GM19438 (cell line): ENCODE results near the gene HIC1.

Source experiments
- ATAC-seq: cut with Tn5 transposase; IDR thresholded peaks from one replicate; pipeline ENCODE4 v1.9.1; 2021; ENCODE audit warnings: low read depth; ENCODE audit not compliant: unreplicated experiment

HIC1 gene

DNA sequence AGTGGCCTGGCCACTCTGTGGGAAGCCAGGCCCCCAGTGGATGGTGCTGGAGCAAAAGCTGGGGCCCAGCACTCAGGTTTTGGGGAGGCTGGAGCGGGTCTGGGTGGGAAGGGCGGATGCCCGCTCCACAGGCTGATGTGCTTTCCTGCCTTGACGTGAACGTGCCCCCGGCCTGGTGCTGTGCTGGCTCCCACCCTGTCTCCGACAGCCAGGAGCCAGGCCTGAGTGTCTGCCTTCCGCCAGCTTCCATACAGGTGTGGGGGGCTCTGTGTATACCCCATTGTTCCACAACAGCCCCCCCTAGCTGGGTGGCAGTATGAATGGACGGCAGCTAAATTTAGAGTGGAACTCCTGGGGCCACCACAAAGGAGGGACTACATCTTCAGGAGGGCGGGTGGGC lies 20.0 kb downstream of the HIC1 start:
- no peak for ATAC-seq

DNA sequence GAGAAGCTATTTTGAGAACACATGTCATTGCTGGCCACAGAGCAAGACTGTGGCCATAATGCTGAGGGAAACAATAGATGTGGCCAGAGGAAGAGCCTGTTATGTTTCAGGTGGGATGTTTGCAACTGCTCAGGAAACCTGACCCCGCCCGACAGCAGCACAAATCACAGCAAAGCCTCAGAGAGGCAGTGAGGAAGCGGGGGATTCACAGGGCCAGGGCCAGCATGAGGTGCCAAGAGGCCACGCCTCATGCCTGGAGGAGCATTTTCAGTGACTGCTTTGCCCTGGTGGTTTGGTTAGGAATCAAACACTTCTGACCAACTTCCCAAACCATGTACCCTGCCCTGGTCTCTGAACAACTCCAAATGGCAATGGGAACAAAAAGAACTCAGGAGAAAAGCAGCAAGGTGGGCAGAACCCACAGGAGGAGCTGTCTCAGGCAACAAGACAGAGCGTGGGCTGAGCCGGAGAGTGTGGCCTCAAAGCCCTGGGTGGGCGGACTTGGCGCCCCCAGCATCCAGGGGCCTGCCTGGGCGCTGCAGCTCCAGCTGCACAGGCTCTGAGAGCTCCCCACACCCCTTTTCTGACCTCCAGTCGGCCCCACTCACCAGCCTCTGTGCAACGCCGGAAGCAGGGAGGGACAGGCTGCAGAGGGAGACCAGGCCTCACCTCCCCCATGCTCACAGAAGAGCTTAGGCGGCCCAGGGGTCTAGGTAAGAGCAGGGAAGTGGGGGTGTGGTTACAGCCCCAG lies 20.6 kb downstream of the HIC1 start:
- no peak for ATAC-seq

DNA sequence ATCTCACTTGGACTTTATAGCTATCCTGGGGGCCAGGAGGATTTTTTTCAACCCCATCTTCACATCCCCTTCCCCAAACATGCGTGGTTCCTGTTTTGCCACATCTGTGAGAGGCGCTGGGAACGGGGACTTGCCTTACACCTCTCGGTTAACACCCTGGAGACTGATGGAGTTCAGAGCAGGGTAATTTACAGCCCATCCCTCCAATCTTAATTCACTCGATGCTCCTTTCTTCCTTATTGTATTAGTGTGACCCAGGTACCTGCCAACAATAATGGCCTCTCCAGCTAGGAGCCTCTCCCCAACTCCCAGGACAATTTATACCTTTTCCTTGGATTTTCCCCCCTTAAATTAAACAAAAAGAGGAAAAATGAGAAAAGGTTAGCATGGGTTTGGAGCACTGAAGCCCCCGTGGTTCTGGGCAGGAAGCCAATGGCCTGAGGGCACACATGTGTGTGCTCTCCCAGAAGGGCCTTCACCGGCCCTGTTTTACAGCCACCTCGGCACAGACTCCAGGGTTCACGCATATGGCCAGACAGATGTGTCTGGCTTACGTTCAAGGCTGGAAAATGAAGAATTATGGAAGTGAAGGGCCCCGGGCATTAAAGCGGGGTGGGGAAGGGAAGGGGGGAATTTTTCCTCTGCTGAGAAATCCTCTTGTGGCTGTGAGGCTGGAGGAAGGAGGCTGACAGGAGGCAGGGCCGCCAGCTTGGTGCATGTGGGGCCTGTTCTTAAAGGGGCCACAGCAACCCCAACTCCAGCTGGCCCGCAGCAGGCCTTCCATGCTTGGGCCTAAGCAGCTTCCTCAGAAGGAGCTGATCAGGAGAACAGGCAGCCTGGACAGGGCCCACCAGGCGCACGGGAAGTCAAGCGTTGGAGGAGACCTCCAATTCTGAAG lies 21.4 kb downstream of the HIC1 start:
- no peak for ATAC-seq

DNA sequence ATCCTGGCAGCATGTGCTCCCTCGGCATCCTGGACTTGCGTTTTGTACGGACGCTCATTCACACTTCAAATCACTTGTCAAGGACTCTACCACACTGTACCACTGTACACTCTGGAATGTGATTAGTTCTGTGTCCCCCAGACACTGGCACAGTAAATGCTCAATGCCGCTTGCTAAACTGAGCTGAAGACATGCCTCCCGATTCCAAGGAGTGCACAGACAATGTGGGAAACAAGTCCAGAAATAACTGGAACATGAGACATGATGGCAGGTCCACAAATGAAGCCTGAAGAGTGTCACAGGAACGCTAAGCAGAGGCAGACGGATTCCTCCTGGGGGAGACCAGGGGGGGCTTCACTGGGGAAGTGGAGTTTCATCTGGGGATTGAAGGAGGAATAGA lies 22.1 kb downstream of the HIC1 start:
- ATAC-seq, result no peak

DNA sequence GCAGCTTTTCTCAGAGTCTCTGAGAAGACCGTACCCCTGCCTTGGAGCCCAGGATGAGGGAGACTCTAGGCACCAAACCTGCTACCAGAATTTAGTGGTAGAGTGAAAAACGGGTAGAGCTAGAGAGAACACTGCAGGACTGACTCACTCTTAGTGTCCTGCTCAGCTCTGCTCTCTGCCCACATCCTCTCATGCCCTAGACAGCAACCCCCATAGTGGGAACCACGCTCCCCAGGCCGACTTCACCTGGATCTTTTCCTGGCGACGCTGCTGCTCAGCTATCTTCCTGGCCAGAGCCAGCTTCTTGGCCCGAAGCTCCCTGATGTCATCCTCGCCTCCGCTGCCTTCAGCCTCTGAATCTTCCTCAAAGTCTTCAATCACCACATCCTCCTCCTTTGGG lies 26.7 kb downstream of the HIC1 start:
- ATAC-seq, result no peak

DNA sequence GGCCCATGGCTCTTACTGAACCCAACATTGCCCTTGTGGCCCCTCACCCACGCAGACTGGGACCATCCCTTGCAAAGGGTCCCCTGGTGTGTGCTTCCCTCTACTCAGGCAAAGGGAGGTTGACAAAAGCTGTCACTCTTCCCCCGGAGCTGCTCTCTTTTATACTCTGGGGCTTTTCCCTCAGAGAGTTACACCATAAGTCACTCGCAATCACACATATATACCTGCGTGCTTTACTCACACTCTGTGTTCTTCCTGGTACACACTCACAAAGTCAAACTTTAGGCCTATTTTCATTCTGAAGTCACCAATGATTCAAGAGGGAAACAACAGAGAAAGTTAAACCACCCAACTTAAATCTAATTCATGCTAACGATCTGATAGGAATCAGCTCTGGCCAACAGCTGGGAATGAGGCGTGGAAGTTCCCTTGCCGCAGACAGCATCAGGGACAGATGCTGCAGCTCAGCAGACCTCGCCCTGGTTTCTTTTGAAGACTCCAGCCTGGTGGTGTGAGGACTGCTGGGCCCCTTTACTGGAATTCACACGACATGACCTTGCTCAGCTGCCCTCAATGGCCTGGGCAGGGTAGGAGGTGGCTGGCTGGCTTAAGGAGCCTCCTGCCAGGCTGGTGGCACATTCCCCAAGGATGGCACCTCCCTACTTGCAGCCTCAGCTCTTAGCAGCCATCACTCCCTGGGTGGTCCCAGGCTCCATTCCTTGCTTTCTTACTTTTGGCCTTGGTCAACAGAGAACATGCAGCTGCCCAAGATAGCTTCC lies 27.3 kb downstream of the HIC1 start:
- no peak for ATAC-seq

DNA sequence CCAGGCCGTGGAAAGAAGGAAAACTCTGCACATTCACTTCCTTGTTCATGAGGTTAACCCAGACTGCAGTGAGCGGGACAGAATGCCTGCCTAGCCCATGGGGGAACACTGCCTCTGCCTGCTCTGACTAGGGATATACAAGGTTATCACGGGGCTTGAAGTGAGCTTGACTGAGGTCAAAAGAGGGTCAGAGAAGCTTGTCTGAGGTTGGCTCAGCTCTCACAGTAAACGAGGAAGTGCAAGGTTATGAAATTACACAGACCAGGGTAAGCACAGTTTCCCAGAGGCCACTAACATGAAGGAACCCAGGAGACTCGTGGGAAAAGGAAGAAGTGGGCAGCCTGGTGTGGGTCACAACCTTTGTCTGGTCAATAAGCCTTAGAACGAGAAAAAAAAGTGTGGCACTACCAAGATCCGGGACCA lies 28.7 kb downstream of the HIC1 start:
- ATAC-seq, result no peak

DNA sequence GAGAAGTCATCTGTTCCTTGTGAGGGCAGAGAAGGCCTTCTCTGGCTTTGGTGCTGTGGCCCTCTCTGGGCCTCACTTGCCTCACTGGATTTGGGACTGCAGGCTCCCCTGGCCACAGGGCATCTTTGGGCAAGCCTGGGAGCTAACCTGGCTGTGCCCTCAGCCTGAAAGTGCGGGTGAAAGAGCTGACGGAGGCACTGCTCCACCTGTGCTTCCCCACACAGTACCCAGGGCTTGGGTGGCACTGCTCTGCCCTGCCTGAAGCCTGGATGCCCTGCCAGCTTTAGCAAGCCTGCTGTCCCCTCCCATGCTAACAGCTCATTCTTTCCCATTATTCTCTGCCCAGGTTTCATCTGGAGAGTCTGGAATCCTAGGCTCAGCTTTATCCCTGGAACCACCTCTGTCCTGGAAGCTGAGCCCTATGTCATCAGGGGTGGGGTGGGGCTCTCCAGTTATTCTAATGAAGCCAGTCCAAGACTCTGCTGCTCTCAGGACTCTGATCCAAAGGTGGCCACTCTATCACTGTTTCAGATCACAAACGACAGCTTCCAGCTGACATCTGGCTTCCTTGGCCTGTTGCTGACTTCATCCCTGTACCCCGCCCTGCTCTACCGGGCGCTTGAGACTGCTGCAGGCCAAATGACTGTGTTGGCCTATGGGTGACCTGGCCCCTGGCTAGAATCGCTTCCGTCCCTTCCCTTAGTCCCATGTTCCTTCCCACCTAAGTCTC lies 29.3 kb downstream of the HIC1 start:
- no peak for ATAC-seq

DNA sequence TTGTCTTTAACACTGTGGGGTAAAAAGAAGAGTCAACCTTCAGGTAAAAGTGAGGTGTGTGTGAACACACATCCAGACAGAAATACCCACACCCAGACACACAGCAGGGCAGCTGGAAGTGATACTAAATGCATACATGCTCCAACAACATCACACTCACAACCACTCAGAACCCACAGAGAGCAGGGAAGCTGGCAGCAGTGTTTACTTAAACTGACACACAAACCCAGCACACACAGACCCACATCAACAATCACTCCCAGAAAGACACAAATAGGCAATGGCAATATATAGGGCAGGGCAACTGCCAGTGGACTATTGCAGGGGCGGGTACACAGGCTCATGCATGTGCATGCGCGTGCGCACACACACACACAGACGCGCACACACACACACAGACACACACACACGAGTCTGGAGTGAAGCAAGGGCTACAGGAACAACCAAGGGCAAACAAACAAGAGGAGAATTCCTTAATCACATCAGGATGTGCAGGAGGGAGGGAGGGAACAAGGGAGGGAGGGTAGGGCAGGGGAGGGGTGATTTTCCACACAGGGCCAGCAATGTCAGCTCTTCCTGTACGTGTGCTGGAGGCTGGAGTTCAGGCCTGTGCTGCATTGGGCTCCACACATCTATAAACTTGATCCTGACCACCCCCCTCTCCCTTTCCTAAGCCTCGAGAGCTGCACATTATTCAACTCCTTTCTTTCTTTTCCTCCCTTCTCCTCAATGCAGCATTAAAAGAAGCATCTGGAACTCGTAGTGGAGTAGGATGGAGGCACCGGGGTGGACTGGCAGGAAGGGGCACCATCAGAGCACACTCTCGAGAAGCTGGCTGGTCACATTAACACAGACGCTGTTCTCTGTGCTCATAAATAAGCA lies 30.1 kb downstream of the HIC1 start:
- ATAC-seq, result no peak

DNA sequence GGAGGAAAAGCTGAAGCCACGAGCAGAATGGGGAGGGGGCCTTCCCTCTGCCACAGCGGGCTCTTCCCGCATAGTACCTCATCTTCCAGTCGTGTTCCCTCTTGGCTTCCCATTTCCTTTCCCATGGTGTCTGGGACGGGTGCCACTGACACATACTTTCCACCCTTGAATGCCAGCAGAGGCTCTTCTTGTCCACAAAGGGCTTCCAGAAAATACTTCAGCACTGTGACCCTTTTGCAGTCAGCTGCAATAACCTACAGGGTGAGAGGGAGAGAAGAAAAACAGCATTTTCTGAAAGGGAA lies 30.7 kb downstream of the HIC1 start:
- no peak for ATAC-seq

DNA sequence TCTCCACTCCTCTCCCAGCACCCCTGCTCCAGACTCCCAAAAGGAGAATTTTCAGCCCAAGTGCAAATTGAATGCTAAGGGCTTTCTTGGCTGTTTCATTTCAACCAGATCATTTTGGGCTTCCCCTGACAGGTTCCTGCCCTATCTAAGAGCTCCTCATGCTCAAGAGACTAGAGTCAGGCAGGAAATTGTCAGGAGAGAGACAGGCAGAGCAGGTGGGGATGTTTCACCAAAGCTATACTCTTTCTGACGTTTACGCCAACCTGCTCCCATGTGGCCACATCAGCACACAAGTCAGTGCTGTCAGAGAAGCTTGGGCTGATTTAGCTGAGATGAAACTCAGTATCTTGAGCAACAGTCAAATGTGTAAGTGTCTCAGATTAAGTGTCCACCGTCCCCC lies 31.4 kb downstream of the HIC1 start:
- no peak for ATAC-seq

DNA sequence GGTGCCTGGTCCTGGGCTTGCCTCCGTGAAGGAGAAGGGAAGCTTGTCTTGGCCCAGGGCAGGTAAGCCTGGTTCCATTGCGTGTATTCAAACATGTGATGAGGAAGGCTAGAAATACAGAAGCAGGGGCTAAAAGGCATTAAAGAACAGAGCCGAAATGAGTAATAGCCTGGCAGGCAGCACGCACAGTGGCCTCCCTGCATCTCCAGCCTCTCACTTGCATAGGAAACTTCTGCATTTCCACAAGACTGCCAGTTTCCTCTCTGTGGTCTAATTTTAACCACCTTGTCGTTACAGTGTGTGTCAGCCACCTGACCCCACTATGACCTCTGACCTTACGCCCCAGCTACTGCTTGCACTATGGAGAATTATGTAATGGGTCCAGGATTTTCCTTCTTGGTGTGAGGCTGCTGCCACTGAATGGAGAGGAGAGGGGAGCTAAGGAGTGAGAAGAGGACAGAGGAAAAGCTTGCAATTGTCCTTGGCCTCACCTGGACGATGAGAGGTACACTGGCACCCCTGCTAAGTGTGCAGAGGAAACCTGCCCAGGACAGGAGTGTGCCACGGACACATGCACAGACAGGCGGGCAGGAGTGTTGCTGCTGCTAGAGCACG lies 32.8 kb downstream of the HIC1 start:
- no peak for ATAC-seq

DNA sequence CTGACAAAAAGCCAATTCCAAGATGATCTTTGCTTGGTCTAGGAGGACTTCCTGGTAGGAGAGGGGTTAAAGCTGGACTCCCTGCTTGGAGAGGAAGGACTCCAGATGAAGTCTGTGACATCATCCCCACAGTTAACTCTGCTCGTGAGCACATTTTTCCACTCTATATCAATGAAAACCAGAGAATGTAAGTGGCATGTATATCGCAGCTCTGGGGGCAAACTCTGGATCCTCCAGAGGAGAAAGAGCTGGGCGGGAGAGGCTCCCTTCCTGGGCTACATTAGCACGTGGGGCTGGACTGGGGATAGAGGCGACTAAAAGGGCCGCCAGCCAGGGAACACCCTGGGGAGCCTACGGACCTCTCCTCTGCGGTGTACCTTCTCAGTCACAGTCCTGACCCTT lies 34.1 kb downstream of the HIC1 start:
- peak; percentile 33 for ATAC-seq

DNA sequence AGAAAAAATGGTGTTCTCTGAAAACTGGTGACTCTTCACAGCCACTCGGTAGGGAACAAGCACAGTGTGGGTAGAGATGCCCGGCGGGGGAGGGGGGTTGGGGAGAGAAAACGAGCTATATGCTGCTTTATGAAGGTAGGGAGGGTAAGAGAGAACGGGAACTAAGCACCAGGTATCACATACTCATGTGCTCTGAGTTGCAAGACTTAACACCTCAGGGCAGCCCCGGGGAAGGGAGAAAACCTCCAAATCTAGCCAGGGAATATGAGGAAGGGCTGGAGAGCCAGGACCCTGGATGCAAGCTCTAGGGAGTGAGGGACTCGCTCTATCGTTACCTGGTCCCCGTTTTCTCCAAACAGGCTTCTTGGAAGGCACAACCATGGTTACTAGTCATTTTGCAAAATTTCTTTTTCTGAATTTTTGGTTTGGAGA lies 35.3 kb downstream of the HIC1 start:
- ATAC-seq, result no peak

DNA sequence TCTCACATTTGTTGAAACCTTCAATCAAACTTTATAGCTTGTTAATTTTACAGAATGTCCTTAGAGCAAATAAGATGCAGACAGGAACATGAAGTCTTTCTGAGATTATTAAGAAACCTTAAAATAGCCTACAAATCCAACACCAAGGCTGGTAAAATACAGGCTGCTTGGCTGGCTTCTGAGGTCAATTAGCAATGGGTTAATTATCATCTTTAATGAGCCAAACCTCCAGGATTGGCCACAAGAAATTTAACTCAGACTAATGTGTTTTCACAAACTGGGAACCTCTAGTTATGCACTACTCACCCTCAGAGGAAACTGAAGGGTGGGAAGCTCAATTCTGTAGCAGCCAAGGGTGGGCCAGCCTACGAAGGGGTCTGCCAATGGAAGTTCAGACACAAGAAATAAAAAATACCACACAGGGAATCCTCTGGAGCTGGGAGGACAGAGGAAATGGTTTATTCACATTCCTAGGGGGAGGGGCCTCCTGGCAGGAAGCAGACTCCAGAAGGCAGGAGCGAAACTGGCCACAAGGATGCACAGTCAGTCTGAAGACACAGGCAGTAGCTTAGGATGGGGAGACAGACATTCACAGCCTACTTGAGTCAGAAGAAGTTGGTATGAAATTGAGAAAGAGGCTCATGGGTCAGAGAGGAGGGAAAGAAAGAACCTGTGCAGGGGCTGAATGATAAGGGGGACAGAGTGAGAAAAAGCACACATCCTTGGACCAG lies 36.1 kb downstream of the HIC1 start:
- no peak for ATAC-seq

DNA sequence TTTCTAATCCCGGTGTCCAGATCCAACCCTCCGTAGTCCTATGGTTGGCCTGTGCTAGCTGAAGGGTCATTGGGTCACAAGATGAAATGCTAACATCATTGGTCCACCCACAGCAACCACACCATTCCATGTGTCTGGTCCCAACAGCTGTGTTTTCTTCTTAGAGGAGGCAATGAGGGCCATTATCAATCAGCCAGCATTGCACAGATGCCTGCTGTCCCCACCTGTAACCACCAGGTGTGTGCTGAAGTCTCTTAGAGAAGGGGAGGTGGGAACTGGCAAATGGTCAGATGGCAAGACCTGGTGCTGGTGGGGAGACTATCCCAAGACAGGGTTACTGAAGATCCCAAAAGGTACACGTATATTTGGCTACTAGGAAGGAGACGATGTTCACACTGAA lies 37.4 kb downstream of the HIC1 start:
- ATAC-seq, result no peak

DNA sequence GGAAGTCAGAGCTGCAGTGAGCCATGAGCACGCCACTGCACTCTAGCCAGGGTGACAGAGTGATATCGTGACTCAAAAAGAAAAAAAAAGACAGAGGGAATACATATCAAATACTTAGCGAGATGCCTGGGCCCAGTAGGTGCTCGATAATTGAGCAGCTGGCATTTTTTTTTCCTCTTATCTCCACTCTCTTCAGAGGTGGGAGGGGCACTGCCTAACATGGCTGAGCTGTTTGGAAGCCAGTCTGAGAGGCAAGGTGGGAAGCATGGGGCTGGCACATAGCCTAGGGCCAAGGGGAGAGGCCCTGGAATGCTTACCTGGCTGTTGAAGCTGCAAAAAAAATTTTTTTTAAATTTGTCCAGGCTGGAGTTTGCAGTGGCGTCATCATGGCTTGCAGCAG lies 38.4 kb downstream of the HIC1 start:
- ATAC-seq, result no peak

DNA sequence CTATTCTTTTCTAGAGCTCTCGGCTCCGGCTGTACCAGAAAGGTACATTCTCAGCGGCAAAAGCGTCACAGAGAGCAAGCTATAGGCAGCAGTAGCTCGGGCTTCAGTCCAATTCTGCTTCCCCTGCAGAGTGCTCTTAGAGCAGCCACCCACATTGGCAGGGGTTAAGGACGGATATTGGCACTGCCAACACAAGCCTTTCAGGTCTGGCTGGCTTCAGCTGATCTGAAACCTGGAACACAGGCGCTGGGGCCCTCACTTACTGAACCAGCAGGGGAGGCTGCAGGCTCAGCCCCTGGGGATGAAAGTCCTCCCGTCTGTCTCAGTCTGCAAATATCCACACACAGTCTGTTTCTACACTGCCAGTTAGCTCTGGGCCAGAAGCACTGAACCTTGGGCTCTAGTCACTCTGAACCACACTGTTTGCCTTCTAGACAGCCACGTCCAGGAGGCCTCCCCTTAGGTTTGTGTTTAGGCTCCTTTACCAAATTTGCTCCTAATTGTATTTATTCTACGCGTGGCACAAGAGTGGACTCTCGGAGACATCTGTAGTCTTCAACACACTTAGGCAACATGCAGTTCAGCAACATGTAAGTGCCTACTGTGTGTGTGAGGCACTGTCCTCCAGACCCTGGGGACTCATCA lies 40.1 kb downstream of the HIC1 start:
- ATAC-seq, result no peak
